Osteocyte (in vitro differentiated cells): ENCODE results near the gene FKBP1B. TPM values are rescaled to one million over a fixed set of nuclear protein-coding genes. Genes with fewer than 3 reads are reported as not detected.
A peak's percentile ranks its signal among the peaks of the same experiment; 100 is the strongest.

ENCODE experiments used
- DNase-seq: peaks from one replicate; pipeline ENCODE4 v3.0.0; 2021; ENCODE audit warnings: mixed read lengths; ENCODE audit not compliant: unreplicated experiment; ENCODE audit errors: extremely low spot score
- H3K27ac Mint-ChIP-seq: one replicate; pipeline ENCODE4 v1.8.0; 2021; ENCODE audit warnings: mild to moderate bottlenecking, mixed read lengths; ENCODE audit not compliant: unreplicated experiment
- H3K27me3 Mint-ChIP-seq: one replicate; pipeline ENCODE4 v1.8.0; 2021; ENCODE audit warnings: mixed read lengths; ENCODE audit not compliant: unreplicated experiment
- H3K36me3 Mint-ChIP-seq: one replicate; pipeline ENCODE4 v1.8.0; 2021; ENCODE audit warnings: mixed read lengths; ENCODE audit not compliant: unreplicated experiment
- H3K4me1 Mint-ChIP-seq: one replicate; pipeline ENCODE4 v1.8.0; 2021; ENCODE audit warnings: mixed read lengths; ENCODE audit not compliant: unreplicated experiment
- H3K4me3 Mint-ChIP-seq: one replicate; pipeline ENCODE4 v1.8.0; 2021; ENCODE audit warnings: mild to moderate bottlenecking, moderate library complexity, mixed read lengths; ENCODE audit not compliant: unreplicated experiment
- H3K9me3 Mint-ChIP-seq: one replicate; pipeline ENCODE4 v1.8.0; 2021; ENCODE audit warnings: mixed read lengths; ENCODE audit not compliant: unreplicated experiment
- CTCF ChIP-seq: fragments of 200-600 bp; sonication (generic); IDR thresholded peaks from 2 replicates; pipeline ENCODE4 v1.5.0; 2021; ENCODE audit warnings: antibody characterized with exemption, mild to moderate bottlenecking, moderate library complexity
- total RNA-seq: library from RNA; stranded (reverse); gene quantifications from 2 replicates; pipeline ENCODE4 v1.2.1, GENCODE V29; 2021

The FKBP1B gene
- total RNA-seq, 1 donor from 2014 or later, result 12.7 TPM

GRCh38 chr2:24016376-24016761 lies 33.2 kb upstream of the FKBP1B start:
- Mint-ChIP-seq H3K4me3 (no peak overlapping the region), H3K9me3 (no peaks in the 10 kb centered on the region), H3K4me1 (peaks cover 23% of the 10 kb centered on the region), H3K36me3 (no peaks in the 10 kb centered on the region), H3K27ac (peak overlapping the region; percentile 78), H3K27me3 (no peaks in the 10 kb centered on the region)
- no peak for TF ChIP-seq CTCF
- no peak for DNase-seq

- Mint-ChIP-seq H3K9me3 (no peaks in the 10 kb centered on the region), H3K4me3 (no peak overlapping the region), H3K4me1 (peaks cover 17% of the 10 kb centered on the region), H3K36me3 (no peaks in the 10 kb centered on the region), H3K27me3 (no peaks in the 10 kb centered on the region), H3K27ac (peak overlapping the region; percentile 78)
- TF ChIP-seq CTCF, result no peak
- no peak for DNase-seq
These were observed 32.5 kb upstream of the FKBP1B start for GRCh38 chr2:24016853-24017703.

- H3K4me3 Mint-ChIP-seq, result no peak overlapping the region
- H3K27ac Mint-ChIP-seq, result peak overlapping the region; percentile 41
- H3K36me3 Mint-ChIP-seq, result peaks cover 1% of the 10 kb centered on the region
- peaks cover 17% of the 10 kb centered on the region for H3K4me1 Mint-ChIP-seq
- no peaks in the 10 kb centered on the region for H3K27me3 Mint-ChIP-seq
- no peak for TF ChIP-seq CTCF
- no peak for DNase-seq
- no peaks in the 10 kb centered on the region for H3K9me3 Mint-ChIP-seq
These were observed 31.8 kb upstream of the FKBP1B start for GRCh38 chr2:24017711-24018110.

- Mint-ChIP-seq H3K36me3 (peaks cover 6% of the 10 kb centered on the region), H3K27ac (peak overlapping the region; percentile 41), H3K4me3 (no peak overlapping the region), H3K9me3 (no peaks in the 10 kb centered on the region), H3K27me3 (no peaks in the 10 kb centered on the region), H3K4me1 (peaks cover 17% of the 10 kb centered on the region)
- no peak for TF ChIP-seq CTCF
- DNase-seq, result no peak
These were observed 31.3 kb upstream of the FKBP1B start for GRCh38 chr2:24018241-24018640.

- H3K27ac Mint-ChIP-seq, result no peak overlapping the region
- DNase-seq, result no peak
- H3K4me1 Mint-ChIP-seq, result peaks cover 16% of the 10 kb centered on the region
- peaks cover 8% of the 10 kb centered on the region for H3K36me3 Mint-ChIP-seq
- H3K4me3 Mint-ChIP-seq, result no peak overlapping the region
- H3K27me3 Mint-ChIP-seq, result no peaks in the 10 kb centered on the region
- no peaks in the 10 kb centered on the region for H3K9me3 Mint-ChIP-seq
- TF ChIP-seq CTCF, result no peak
These were observed 29.8 kb upstream of the FKBP1B start for GRCh38 chr2:24019729-24020128.
